ENCODE data around the gene RLN3.

DNA sequence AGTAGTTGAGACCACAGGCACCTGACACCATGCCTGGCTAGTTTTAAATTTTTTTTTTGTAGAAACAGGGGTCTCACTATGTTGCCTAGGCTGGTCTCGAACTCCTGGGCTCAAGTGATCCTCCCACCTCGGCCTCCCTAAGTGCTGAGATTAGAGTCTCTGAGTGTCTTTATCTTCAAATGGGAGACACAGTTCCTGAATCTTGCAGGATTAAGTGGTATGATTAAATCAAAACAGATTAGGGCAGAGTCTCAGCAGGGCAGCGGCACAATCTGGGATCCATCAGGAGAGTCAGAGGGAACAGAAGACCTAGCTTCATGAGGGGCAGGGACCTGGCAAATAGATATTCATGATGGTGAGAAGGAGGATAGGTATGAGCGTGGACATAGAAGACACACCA lies 953 bp downstream of the RLN3 start:
- TF ChIP-seq, protein P1, sequence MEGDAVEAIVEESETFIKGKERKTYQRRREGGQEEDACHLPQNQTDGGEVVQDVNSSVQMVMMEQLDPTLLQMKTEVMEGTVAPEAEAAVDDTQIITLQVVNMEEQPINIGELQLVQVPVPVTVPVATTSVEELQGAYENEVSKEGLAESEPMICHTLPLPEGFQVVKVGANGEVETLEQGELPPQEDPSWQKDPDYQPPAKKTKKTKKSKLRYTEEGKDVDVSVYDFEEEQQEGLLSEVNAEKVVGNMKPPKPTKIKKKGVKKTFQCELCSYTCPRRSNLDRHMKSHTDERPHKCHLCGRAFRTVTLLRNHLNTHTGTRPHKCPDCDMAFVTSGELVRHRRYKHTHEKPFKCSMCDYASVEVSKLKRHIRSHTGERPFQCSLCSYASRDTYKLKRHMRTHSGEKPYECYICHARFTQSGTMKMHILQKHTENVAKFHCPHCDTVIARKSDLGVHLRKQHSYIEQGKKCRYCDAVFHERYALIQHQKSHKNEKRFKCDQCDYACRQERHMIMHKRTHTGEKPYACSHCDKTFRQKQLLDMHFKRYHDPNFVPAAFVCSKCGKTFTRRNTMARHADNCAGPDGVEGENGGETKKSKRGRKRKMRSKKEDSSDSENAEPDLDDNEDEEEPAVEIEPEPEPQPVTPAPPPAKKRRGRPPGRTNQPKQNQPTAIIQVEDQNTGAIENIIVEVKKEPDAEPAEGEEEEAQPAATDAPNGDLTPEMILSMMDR (conservative IDR thresholded peaks at IDR 0.05; ENCODE audit: low read depth in 2 of 2) = no peak
- TF ChIP-seq, protein P2, sequence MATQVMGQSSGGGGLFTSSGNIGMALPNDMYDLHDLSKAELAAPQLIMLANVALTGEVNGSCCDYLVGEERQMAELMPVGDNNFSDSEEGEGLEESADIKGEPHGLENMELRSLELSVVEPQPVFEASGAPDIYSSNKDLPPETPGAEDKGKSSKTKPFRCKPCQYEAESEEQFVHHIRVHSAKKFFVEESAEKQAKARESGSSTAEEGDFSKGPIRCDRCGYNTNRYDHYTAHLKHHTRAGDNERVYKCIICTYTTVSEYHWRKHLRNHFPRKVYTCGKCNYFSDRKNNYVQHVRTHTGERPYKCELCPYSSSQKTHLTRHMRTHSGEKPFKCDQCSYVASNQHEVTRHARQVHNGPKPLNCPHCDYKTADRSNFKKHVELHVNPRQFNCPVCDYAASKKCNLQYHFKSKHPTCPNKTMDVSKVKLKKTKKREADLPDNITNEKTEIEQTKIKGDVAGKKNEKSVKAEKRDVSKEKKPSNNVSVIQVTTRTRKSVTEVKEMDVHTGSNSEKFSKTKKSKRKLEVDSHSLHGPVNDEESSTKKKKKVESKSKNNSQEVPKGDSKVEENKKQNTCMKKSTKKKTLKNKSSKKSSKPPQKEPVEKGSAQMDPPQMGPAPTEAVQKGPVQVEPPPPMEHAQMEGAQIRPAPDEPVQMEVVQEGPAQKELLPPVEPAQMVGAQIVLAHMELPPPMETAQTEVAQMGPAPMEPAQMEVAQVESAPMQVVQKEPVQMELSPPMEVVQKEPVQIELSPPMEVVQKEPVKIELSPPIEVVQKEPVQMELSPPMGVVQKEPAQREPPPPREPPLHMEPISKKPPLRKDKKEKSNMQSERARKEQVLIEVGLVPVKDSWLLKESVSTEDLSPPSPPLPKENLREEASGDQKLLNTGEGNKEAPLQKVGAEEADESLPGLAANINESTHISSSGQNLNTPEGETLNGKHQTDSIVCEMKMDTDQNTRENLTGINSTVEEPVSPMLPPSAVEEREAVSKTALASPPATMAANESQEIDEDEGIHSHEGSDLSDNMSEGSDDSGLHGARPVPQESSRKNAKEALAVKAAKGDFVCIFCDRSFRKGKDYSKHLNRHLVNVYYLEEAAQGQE (IDR thresholded peaks at IDR 0.05; ENCODE audit: unreplicated experiment) = no peak
- no peak for TF ChIP-seq NANOG (IDR thresholded peaks at IDR 0.05; ENCODE audit: borderline replicate concordance)
- no peak for TF ChIP-seq POLR2AphosphoS5 (IDR thresholded peaks at IDR 0.05; ENCODE audit: low read depth)
- TF ChIP-seq ZNF331 (CRISPR knock-in tag; IDR thresholded peaks at IDR 0.05; ENCODE audit: low read depth) = no peak
- TF ChIP-seq CREB1 (CRISPR knock-in tag; IDR thresholded peaks at IDR 0.05; ENCODE audit: low read depth) = no peak
- TF ChIP-seq EZH2phosphoT487 (IDR thresholded peaks at IDR 0.05; ENCODE audit: unreplicated experiment) = no peak
- no peak for TF ChIP-seq EZH2 (IDR thresholded peaks at IDR 0.05; ENCODE audit: low read depth, unreplicated experiment)
- TF ChIP-seq STAT1 (IDR thresholded peaks at IDR 0.05; ENCODE audit: unreplicated experiment) = no peak
- TF ChIP-seq, protein P3, sequence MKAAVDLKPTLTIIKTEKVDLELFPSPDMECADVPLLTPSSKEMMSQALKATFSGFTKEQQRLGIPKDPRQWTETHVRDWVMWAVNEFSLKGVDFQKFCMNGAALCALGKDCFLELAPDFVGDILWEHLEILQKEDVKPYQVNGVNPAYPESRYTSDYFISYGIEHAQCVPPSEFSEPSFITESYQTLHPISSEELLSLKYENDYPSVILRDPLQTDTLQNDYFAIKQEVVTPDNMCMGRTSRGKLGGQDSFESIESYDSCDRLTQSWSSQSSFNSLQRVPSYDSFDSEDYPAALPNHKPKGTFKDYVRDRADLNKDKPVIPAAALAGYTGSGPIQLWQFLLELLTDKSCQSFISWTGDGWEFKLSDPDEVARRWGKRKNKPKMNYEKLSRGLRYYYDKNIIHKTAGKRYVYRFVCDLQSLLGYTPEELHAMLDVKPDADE (IDR thresholded peaks at IDR 0.05) = no peak
- TF ChIP-seq JUNB (IDR thresholded peaks at IDR 0.05; ENCODE audit: unreplicated experiment) = no peak
